GM21717 (cell line): ENCODE data around the gene MAGI2.

ENCODE experiments used
- ATAC-seq: cut with Tn5 transposase; IDR thresholded peaks from one replicate; pipeline ENCODE4 v1.9.1; 2021; ENCODE audit warnings: mild to moderate bottlenecking, moderate library complexity; ENCODE audit not compliant: unreplicated experiment

The MAGI2 gene

DNA sequence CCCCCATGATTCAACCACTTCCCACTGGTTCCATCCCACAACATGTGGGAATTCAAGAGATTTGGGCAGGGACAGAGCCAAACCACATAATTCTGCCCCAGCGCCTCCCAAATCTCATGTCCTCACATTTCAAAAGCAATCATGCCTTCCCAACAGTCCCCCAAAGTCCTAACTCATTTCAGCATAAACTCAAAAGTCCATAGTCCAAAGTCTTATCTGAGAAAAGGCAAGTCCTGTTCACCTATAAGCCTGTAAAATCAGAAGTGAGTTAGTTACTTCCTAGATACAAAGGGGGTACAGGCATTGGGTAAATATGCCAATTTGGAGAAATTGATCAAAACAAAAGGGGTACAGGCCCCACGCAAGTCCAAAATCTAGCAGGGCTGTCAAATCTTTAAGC, 272.9 kb downstream of the MAGI2 start:
- no peak for ATAC-seq

DNA sequence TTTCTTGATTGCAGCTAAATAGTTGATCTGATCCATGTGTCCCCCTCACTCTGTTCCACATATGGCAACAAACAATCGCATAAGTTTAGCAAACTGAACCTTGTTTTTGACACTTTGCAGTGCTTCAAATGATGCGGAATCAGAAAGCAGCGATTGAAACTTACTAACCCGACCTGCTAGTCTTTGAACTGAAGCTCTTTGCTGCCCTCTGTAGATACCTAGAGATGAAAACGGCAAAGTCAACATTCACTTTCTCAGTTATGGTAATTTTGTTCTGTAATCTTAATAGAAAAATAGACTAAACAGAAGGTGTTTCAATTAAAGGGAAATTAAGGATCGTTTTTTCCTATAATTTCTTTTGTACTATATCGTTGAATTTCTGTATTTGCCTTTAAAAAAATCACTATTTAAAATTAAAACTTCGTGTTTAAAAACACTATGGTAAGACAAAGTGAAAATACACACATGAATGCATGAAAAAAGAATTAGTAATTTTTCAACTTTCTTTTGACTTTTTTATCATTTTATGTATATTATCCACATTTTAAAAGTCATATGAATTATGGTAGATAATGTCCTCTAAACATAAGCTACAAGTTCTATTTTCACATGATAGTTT, 276.5 kb downstream of the MAGI2 start:
- no peak for ATAC-seq

GRCh38 chr7:79175374-79175773, 278.1 kb downstream of the MAGI2 start:
- ATAC-seq: no peak

DNA sequence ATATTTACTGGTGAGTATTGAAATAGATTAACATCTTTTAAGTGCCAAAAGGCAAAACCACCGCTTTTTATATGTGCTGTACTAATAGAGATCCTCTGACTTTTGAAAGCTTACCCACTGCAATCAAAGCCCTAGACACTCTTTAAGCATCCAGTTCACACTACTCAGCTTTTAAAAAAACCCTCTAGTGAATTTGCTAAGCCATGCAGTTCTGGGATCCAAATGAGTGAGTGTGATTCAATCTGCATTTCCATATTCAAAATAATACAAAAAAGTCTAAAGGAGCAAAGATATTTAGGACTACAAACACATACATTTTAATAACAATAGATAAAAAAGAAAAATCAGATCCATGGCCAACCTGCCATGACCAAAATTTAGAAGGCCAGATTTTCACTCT, 288.2 kb downstream of the MAGI2 start:
- ATAC-seq: no peak

DNA sequence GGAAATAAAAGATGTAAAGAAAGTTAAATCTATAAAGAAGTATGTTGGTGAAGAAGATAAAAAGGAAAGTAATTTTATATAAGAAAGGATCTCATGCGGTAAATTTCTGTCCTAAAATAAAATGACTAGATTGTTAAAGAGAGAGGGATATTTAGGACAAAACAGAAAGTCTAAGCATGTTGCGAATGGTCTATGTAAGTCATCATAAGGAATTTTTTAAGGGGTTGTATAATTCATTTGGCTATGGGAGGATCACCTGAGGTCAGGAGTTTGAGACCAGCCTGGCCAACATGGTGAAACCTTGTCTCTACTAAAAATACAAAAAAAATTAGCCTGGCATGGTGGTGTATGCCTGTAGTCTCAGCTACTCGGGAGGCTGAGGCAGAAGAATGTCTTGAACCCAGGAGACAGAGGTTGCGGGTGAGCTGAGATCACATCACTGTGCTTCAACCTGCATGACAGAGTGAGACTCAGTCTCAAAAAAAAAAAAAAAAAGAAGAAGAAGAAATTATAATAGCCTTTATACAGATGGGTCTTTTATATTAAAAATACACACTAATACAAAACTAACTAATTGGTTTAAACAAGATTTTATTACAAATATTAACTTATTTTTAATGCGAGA, 294.3 kb downstream of the MAGI2 start:
- ATAC-seq: no peak

DNA sequence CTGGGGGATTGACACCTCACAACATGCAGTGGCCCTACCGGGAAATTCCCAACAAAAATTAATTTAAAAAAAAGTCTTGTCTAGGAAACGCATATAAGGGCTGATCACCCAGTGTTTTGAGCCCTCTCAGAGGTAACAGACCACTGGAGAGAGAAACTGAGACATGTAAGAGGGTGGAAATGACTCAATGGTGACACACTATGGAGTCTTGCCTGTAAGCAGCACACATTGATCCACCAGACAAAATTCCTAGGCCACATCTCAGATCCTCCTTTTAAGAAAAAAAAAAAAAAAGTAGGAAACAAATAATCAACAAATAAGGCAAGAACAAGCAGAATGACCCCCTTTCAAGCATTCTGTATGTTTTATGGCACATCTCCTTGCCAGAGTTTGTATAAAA, 296.2 kb downstream of the MAGI2 start:
- no peak for ATAC-seq

- no peak for ATAC-seq
These were observed 303.6 kb downstream of the MAGI2 start for GRCh38 chr7:79149831-79150230.

- no peak for ATAC-seq
These were observed 310.8 kb downstream of the MAGI2 start for GRCh38 chr7:79142706-79143105.

- no peak for ATAC-seq
These were observed 312.2 kb downstream of the MAGI2 start for GRCh38 chr7:79141252-79141651.

DNA sequence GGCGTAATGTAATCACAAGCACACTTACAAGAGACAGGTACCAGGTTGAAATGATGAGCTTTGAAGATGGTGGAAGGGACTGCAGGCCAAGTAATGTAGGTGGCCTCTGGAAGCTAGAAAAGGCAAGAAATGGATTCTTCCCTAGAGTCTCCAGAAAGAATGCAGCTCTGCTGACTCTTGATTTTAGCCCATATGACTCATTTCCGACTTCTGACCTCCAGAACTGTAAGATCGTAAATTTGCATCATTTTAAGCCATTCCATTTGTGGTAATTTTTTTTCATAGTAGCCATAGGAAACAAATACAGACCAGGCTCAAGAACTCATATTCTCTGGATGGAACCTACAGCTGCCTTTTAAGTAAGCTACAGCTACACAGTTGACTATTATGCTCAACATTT, 315.5 kb downstream of the MAGI2 start:
- ATAC-seq: no peak

- ATAC-seq: no peak
These were observed 320.5 kb downstream of the MAGI2 start for GRCh38 chr7:79132844-79133451.

- no peak for ATAC-seq
These were observed 322.8 kb downstream of the MAGI2 start for GRCh38 chr7:79130715-79131114.

DNA sequence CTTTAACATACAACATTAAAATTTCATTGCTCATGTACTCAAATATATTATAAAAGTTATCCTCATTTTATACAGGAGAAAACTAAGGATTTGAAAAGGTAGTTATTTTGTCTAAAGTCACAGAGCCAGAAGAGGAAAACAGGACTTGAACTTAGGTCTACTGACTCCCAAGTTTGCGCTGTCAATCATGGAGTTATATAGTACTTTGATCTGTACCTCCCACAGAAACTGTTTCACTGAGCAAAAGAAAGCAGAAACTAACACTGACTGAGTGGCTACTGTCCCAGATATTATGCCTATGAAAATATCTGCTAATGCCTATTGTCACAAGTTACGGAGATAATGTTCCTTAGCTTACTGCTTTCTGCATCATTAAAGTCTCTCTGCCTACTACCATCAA, 329.1 kb downstream of the MAGI2 start:
- ATAC-seq: no peak

GRCh38 chr7:79118143-79118542, 335.3 kb downstream of the MAGI2 start:
- ATAC-seq: no peak

- ATAC-seq: no peak
These were observed 357.1 kb downstream of the MAGI2 start for GRCh38 chr7:79096361-79096805.

DNA sequence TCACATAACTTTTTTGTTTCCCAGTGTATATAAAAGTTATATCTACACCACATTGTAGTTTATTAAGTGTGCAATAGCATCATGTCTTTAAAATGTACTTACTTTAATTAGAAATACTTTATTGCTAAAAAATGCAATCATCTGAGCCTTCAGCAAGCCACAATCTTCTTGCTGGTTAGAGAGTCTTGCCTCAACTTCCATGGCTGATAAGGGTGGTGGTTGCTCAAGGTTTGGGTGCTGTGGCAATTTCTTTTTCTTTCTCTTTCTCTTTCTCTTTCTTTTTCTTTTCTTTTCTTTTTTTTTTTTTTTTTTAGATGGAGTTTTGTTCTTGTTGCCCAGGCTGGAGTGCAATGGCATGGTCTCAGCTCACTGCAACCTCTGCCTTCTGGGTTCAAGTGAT, 360.0 kb downstream of the MAGI2 start:
- ATAC-seq: no peak

GRCh38 chr7:79091661-79092060, 361.8 kb downstream of the MAGI2 start:
- ATAC-seq: no peak

DNA sequence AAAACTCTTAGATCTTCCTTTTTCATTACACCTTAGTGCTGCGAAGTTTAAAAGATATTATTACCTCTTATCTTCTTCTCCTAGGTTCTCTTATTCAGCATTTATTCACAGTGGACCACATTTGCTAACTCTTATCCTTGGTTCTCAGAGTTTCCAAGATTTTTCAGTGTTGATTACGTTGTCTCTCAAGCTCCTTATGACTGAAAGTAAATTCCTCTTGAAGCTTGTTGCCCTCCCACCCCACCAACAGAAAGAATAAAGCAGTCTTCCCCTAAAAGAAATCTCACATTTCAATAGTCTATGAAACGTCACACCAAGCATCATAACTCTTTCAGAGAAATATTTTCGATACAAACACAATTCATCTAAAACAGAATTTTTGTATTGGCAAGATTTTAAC, 362.5 kb downstream of the MAGI2 start:
- ATAC-seq: no peak

DNA sequence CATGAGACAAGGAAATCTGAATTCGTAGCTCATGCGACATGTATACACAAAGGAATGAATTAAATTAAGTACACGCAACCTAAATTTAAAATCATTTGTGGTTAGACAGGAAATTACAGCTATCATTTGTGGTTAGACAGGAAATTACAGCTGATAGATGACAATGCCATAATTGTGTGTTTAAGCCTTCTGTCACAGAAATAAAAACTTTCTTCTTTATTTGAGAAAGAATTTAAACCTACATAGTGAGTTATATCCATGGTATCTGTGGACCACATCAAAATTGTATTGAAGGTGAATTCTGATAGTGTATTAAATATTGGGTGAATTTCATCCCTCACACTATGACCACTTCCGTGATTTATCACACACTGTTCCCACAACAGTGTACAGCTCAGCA, 362.9 kb downstream of the MAGI2 start:
- no peak for ATAC-seq

DNA sequence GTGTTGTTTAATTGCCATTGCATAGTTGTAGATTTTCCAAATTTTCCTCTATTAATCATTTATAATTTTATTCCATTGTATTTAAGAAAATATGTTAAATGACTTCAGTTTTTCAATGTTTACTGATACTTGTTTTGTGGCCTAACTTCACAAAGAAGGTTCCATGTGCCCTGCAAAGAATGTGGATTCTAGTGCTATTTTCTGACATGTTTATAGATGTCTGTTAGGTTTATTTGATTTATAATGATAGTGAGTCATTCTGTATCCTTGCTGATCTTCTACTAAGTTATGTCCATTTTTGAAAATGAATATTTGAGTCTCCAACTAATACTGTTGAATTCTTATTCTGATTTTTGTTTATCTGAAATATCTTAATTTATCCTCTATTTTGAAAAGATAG, 369.0 kb downstream of the MAGI2 start:
- no peak for ATAC-seq

GRCh38 chr7:79079919-79080554, 373.4 kb downstream of the MAGI2 start:
- ATAC-seq: no peak

DNA sequence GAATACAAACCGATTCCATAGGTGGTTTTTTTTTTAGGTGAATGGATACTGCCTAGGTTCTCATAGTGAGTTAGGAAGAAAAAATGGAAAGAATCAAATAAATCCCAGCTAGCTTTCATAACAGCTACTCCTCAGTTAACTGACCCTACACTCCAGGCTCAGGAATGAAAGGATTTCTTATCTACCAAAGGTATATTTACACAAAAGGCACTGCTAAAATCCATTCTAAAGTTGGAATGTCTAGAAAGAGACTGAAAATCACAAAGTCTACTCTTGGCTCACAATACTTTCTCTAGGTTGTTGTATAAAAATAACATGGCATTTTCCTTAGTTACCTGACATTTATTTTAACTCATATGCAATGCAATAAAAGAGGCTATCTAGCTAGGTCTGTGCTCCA, 375.2 kb downstream of the MAGI2 start:
- no peak for ATAC-seq
